ENCODE measurements around the gene CDH22.
A peak's percentile ranks its signal among the peaks of the same experiment; 100 is the strongest.

Gene CDH22

GRCh38 chr20:46204594-46205186 is 103.6 kb downstream of the CDH22 start:
- no peak overlapping the region for H3K4me3 ChIP-seq (ENCODE audit: low read depth, low read length)

DNA sequence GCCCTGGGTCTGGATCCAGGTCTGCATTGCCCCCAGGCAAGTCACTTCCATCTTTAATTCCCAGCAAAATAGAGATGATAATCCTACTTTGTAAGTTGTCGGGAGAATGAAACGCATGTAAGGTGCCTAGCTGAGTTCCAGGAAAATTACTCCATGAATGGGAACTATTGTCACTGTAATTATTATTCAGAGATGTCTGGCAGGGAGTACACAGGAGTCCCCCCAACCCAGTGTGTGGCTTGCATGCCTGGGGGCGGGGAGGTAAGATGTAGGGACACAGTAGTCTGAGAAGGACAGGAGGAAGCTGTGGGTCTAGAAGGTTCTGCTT is 104.8 kb downstream of the CDH22 start:
- no peak overlapping the region for H3K4me3 ChIP-seq (ENCODE audit: low read depth, low read length)

DNA sequence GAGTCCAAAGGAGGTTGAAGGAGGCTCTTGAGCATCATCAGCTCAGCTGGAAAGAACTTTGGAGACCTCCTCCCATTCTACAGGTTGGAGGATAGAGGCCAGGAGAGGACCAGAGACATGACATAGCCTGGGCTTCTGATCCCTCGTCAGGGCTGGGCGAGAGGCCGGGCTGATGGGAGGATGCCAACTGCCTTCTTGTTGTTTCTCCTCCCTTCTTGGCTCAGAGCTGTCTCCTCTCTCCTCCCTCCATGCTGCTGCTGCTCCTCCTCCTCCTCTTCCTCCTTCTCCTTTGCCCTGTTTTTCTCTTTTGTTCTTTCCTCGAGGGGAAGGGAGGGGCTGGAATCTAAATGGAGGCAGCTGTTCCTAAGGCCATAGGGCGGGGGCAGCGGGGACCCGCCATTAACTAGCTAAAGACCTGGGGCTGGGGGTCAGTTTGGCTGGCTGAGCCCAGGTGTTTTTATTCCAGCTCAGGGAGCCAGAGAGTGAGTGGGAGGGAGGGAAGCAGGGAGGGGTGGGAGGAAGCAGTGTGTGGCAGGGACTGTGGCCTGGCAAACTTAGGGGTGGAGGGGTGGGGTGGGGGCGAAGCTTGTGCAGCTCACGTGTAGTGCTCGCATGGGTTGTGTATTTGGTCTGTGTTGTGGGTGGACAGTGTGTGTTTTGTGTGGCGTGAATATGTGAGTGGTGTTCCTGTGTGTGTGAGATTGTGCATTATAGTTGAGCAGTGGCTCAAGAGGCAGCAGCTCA is 105.4 kb downstream of the CDH22 start:
- H3K4me3 ChIP-seq (ENCODE audit: low read depth, low read length) = no peak overlapping the region

- H3K4me3 ChIP-seq (ENCODE audit: low read depth, low read length) = no peak overlapping the region
Observed at GRCh38 chr20:46200582-46201570, 107.4 kb downstream of the CDH22 start.

DNA sequence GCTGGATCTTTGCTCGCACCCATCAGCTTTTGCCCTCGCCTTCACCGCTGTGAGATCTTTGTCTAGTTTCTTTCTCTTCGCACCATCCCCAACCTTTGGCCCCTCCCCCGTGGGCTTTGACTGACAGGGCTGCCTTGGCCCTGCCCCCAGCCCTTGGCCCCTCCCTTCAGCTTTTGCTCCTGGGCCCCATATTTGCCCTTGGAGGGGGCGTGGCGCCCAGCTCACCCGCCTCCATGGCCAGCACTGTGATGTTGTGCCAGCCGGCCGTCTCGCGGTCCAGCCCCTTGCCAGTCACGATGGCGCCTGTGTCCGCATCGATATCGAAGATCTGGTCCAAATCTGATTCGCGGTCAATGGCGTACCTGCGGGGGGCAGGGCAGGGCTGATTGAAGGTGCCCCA is 109.1 kb downstream of the CDH22 start:
- peak overlapping the region; percentile 17 for H3K4me3 ChIP-seq (ENCODE audit: low read depth, low read length)

DNA sequence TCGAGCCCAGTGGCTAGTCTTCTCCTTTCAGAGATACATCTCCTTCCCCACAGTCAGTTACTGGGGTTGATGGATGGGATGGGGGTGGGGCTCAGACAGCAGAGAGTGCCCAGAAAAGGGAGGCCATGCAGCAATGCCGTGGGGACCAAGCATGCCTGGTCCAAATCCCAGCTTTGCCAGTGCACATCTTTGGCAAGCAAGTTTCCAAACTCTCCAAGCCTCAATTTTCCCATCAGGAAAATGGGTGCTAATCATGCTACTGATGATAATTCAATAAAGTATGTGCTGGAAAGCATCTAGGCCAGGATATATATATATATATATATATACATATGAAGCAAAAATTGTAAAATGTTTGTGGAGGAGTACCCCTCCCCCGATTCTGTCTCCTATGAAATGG is 111.3 kb downstream of the CDH22 start:
- no peak overlapping the region for H3K4me3 ChIP-seq (ENCODE audit: low read depth, low read length)

DNA sequence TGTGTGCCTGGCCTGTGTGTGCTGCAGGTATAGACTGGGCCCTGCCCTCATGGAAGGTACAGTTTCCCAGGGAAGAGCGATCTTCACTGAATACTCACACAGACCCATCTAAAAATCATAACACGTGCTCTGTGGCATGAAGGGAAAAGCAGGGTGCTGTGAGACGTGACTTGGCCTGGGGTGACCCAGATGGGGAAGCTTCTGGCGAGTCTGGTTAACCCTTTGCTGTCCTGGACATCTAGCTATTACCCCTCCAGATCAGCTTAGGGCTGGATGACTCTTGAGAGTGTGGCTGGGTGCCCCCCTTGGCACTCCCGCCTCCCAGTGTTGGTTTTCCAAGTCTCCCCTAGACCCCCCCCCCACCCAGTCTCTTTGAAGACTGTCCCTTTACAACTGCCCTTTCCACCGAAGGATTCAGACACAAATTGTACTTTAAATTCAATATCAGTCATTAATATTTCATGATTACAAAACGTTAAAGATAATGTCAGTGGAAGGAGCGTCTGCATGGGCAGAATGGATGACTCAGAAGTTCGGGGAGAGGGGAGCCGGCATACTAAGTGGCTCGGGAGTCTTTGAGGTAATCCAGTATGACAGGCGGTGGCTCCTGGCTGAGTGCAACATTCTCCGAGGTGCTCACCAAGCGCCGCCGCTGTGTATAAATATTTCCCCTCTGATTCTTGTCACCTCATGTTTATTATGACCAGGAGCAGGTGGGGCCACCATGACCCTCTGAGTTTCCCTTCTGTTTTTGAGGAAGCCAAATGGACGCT is 112.8 kb downstream of the CDH22 start:
- no peak overlapping the region for H3K4me3 ChIP-seq (ENCODE audit: low read depth, low read length)

GRCh38 chr20:46194409-46194808 is 113.9 kb downstream of the CDH22 start:
- H3K4me3 ChIP-seq (ENCODE audit: low read depth, low read length) = no peak overlapping the region

GRCh38 chr20:46192376-46192944 is 115.8 kb downstream of the CDH22 start:
- no peak overlapping the region for H3K4me3 ChIP-seq (ENCODE audit: low read depth, low read length)

DNA sequence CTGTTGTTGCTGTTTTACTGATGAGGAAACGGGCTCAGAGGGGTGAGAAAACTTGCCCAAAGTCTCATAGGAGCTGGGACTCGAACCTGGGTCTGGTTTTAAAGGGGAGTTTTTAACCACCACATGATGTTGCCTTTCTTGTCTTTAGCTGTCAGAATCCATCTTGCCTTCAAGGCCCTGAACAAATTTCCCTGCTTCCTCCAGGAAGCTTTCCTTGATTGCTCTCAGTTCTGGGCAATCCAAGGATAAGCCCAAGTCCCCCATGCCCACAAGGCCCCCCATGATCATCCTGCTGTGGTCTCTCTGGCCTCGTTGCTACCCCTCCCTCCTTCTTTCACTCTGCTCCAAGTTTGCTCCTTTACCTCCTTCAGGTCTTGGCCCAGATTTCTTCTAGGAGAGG is 116.7 kb downstream of the CDH22 start:
- H3K4me3 ChIP-seq (ENCODE audit: low read depth, low read length) = no peak overlapping the region

GRCh38 chr20:46191168-46191540 is 117.1 kb downstream of the CDH22 start:
- no peak overlapping the region for H3K4me3 ChIP-seq (ENCODE audit: low read depth, low read length)

DNA sequence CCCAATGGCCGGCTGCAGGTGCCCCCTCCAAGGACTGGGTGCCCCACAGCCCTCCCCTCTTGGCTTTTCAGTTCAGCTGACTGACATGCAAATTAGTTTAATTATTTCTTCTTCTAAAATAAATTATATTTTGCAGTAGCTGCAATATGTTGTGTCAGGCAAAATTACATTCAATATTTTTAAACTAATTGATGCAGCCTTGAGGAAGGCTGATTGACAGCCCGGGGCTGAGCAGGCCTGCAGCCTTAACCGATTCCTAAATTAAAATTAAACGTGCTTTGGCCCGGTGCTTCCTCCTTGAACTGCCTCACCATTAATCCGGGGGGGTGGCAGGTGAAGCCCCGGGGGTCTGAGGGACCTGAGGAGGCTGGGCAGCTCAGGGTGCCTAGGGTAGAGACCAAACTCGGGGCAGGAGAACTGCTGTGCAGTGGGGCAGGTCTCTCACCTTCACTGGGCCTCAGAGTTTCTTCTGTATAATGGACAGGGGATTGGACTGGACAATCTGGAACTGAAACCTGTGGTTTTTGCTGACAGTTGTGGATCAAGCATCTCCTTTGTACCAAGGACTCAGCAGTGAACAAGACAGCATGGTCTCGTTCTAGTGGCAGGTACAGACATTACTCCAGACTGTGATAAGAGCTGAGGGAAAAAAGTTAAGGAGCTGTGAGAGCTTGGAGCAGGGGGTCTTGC is 117.7 kb downstream of the CDH22 start:
- H3K4me3 ChIP-seq (ENCODE audit: low read depth, low read length) = no peak overlapping the region

- H3K4me3 ChIP-seq (ENCODE audit: low read depth, low read length) = no peak overlapping the region
Observed at GRCh38 chr20:46188866-46189541, 119.3 kb downstream of the CDH22 start.

DNA sequence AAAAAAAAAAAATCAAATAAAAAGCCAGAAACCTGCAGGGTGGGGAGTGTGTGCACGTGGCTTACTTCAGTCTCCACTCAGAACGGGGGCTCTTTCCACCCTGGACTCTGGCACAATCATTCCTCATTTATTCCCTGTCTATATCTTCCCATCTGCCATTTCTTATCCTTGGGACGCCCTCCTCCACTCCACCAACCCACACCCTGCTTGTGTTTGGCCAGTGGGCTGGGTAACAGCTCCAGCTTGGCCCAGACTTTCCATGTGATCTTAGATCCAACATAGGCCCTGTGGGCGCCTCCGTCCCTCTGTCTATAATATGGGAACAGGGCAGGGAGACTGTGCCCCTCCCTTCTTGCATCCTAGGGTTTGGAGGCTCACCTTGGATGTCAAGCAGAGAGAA is 122.1 kb downstream of the CDH22 start:
- H3K4me3 ChIP-seq (ENCODE audit: low read depth, low read length) = no peak overlapping the region

- no peak overlapping the region for H3K4me3 ChIP-seq (ENCODE audit: low read depth, low read length)
Observed at GRCh38 chr20:46185353-46185752, 122.9 kb downstream of the CDH22 start.

DNA sequence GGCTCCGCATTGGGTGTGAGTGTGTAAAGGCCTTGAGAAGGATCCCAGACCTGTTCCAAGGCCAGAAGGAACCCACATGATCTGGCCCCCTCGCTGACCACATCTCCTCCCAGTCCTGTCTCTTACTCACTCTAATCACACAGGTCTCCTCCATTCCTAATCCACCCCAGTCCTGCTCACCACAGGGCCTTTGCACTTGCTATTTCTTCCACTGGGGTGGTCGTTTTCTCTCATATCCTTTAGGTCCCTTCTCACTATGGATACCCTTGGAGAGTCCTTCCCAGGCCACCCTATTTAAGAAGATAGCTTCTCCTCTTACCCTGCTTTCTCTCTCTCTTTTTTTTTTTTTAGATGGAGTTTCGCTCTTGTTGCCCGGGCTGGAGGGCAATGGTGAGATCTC is 124.5 kb downstream of the CDH22 start:
- H3K4me3 ChIP-seq (ENCODE audit: low read depth, low read length) = no peak overlapping the region

DNA sequence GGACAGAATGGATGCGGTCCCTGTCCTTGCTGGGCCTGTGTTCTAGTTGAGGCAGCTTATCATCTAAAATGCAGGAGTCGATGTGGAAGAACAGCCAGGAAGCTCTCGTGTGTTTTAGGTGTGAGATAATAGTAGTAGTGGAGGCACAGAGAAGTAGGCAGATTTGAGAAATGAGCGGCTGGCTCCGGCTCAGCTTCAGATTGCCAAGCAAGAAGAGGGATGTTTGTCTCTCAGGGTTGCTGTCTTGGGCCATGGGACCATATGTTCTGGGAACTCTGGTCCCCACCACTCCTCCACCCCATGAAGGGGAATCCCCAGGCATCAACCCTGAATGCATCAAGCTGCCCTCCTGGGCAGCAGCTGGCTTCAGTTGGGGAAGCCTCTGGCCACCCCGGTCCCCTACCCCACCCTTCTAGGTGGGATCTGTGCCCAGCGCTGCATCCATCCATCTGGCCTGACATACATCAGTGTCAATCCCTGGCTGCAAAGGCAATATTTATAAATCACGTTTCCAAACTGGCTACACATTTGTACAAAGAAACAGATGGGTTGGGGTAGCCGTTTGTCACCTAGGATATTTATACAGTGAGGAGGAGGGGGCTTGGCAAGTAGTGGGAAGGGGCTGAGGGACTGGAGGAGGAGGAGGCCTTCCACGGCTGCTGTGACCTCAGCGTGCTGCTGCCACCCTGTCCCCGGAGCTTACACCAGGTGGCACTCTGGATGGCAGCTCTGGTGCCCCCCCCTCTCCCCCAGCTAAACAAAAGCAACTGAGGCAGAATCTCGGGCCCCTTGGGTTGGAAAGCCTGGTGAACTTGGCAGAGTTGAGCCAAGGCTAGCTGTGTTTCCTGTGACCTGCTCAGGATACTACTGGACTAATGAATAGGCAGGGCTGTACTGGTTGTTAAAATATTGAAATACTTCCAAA is 125.8 kb downstream of the CDH22 start:
- no peak overlapping the region for H3K4me3 ChIP-seq (ENCODE audit: low read depth, low read length)

DNA sequence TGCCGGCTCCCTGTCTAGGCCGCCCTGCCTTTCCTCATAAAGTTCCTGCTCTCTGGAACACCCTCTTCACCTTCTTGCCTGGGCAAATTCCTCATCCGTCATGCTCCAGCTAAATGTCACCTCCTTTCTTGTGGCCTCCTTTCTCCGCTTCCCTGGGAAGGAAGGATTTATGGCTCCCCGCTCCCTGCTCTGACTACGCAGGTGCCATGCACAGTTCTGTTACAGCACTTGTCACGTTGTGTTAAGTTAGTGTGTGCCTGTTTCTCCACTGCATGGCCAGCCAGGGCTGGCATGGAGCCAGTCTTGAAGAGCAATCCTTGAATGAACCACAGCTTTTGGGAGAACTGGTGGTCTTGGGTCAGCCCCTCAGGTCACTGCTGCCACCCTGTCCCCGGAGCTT is 128.4 kb downstream of the CDH22 start:
- H3K4me3 ChIP-seq (ENCODE audit: low read depth, low read length) = no peak overlapping the region

DNA sequence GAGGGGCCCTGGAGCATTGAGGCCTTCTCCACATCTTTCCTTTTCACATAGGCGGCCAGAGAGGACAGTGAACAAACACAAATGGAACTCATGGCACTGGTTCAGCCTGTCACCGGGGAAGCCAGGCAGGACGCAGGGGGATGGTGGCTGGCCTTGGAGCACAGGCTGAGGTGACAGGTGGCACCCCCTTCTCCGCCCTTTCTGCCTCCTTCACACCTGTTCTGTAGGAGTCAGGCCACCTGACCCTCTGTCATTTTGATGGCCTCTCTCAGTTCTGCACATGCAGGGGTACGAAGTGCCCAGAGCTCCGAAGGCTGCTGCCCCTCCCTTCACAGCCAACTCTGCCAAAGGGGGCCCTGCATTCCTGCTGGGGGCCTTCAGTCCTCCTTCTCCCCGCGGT is 129.4 kb downstream of the CDH22 start:
- no peak overlapping the region for H3K4me3 ChIP-seq (ENCODE audit: low read depth, low read length)

Data from iPS-11a (cell line).